Right renal pelvis (tissue), 4 donors: ENCODE data around the gene ITGA1. TPM values are rescaled to one million over a fixed set of nuclear protein-coding genes. Genes with fewer than 3 reads are reported as not detected.
"Not testable (repeated sequence)": the region's sequence is repeated elsewhere in the genome, so short reads cannot be mapped to it uniquely, and the experiment has no call there.

Experiments
- DNase-seq, 4 donors: peaks; one replicate each; pipeline ENCODE4 v3.0.0-alpha.2; 2013; ENCODE audit warnings: low read depth in 4 of 4, low spot score in 3 of 4, missing footprints in 1 of 4
- polyA plus RNA-seq, 4 donors: library from polyadenylated mRNA; unstranded; fragments of 120-200 nt; gene quantifications; one replicate each; pipeline ENCODE4 v1.2.1, GENCODE V29; 2013; ENCODE audit not compliant: insufficient read length in 4 of 4

The ITGA1 gene
- polyA plus RNA-seq, 4 donors: 47.6 to 63.5 (median 58.8) TPM

DNA sequence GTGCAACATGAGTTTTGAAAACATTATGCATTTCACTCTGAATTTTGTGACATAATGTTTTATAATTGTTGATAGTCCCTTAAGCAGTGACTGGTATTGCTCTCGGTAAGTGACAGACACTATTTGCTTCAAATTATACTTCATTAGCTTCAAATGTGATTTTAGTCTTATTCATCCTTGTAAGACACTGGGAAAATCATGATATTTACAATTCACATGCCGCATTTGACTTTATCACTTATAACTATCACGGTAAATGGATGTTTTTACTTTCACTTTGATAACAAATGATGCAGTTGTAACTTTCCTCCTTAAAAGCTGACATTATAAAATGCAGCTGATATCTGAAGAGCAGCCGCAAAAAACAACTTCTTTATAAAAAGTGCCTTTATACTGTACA is 157.3 kb downstream of the ITGA1 start:
- no peak for DNase-seq

DNA sequence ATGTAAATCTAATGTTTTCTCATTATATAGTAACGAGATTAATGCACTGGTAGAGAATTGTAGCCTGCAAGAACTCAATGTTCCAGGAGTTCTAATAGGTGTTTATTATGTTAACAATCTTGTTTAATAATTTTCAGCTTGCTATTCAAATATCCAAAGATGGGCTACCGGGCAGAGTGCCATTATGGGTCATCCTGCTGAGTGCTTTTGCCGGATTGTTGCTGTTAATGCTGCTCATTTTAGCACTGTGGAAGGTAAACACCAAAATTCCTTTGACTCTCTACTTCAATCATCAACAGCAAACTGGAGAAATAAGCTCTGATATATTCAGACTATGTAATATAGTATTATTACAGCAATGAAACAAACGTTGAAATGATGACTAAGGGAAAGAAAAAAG is 159.5 kb downstream of the ITGA1 start:
- no peak for DNase-seq

DNA sequence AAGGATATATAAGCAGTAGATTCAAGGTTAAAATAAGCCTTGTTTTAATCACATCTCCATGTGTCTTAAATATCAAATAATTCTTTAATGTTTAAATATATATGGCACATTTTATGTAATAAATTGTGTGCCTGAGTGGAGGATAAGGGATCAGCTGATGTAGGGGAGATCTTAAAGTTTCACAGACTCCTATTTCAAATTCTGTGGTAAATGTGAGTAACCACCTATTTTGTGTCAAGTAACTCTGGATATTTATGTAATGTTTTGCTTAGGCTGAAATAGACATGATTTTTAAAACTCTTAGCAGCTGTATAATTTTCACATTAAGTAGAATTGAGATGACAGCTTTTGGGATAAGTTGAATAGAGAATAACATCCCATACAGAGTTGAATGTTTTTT is 160.1 kb downstream of the ITGA1 start:
- no peak for DNase-seq

DNA sequence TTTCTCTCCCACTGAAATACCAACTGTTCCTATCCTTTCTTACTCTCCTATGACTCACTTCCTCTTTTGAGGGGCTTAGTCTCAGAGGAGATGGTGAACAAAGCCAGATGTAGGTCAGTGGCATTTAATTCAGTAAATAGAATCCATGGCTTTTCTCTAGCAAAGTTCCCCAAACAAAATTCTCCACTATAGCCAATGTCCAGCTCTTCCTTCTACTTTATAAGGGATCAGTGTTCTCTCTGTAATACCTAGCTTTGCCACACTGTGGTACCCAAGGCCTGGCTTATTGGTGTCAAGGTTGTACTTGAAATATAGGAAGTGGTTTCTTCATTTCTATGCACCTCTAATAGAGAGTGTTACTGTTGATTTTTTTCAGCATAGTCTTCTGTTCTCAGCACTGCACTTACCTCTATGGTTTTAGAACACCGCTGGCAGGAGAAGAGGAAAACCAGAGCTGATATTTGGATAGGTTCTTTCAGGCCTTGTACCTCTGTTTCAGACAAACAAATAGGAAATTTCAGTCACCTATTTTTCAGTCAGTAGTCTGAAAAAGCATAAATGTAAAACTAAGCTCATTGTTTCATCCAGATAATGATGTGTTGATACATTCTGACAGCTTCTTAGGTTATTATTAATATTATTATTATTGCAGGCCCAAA is 160.8 kb downstream of the ITGA1 start:
- DNase-seq: peak; percentile 35 to 63 (median 42)

DNA sequence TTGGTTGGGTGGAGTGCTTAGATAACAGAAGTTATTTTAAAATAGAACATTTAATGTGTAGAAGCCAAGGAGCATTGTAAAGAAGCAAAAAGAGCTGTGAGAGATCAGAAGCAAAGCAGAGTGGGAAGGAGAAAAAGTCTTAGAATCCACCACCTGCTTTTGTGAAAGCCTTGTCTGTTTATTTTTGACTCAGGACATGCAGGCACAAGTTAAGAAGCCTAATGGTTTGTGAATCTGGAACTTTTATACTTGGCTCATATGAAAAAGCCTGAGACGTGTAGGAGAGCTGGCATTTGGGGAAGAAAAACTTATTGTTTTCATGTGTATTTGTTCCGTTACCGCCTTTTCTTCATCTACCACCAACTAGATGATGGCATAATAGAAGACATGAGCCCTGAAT is 163.0 kb downstream of the ITGA1 start:
- DNase-seq: no peak

DNA sequence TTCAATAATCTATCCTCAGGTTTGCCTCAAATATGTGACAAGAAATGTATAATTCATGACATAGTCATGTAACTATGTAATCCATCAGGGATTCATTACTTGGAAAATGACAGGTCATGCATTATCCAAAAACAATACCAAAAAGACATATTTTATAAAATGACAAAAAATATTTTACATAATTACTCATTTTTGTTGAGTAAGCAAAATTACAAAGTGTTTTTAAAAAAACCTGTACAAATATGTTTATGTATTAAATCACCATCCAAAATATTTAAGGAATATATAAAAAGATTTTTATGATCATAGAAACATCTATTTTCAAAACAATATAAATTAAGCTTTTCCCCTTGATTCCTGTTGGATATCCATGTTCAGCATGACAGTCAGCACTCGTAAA is 164.8 kb downstream of the ITGA1 start:
- no peak for DNase-seq

DNA sequence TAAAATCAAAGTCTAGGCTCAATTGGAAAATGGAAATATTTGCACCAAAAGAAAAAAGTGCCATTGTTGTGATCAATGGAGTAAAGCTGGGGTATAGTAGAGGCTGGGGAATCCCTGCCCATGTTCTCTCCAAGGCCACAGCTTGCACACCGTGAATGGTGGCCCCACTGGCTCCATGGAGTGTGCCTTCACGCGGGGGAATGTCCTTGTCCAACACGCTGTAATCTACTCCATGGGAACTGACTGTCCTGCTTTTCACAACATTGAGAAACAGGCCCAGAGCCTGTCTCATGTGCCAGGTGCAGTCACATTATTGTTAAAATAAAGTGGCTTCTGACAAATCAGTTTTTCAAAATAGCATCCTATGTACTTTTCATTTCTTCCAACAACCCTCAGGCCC is 168.3 kb downstream of the ITGA1 start:
- no peak for DNase-seq

DNA sequence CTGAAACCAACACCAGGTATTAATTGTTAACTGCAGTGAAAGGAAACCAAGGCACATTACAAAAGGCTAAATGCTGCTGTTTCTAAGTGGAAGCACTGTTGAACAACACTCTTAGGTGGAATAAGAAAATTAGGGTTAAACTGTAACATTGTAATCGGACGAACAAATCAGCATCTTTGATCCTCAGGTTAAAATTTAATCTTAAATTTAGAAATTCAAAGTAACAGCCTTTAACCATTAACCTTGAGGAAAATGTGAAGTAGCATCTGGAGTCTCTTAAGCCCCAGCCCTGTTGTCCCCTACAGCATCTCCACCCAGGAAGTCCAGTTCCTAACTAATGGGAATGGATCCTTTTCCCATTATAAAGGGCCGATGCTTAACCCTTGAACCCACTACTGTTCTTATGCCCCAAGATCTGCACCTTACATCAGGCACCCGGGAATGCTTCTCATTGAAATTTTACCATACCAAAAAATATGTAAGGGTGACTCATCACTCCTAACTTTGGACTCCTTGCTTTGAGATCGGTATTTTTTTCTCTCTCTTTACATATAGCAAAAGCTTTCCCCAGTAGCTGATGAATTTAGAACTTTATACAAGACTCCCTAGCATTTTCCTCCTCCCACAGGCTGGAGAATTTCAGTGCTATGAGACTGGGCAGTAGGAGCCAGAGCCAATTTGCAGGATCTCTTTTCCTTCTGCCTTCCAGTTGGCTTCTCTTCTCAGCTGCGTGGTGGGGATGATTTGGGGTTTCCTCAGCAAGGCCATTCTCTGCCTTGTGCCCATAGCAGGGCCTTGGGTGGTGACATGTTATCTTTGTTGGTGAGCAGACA is 169.4 kb downstream of the ITGA1 start:
- peak in 1 of 4 donors; percentile 18 for DNase-seq

DNA sequence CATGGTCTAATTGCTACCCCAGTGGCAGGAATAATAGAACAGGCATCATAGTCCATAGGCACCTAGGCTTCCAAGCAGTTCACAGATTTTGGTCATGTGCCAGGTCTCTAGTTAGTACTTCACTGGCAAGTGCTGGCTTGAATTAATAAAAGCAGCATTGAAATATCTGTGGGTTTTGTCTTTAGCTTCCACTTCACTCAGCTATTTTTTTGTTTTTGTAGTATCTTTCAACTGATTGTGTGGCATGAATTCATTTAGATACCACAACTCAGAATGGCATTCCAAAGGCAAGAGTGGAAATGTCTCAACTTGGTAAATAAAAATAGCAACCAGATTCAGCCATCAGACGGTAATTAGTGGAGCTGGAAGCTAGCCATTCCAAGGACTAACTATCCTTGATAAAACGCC is 173.6 kb downstream of the ITGA1 start:
- DNase-seq: no peak

DNA sequence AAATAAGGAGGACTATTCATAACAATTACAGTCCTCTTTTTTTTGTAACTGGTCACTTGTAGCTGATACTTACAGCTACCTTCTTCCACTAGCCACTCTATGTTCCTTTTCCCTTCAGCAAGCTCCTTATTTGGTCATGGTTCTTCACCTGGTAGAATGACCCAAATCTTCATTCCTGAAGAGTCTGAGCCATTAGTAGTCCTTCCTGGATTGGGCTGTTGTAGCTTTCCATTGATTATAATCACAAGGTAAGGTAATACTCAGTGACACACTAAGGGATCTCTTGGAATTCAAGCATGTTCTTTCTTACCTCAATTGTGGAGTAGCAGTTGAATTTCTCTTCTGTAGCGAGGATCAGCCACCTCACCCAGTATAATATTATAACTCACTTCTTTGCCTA is 175.9 kb downstream of the ITGA1 start:
- no peak for DNase-seq

DNA sequence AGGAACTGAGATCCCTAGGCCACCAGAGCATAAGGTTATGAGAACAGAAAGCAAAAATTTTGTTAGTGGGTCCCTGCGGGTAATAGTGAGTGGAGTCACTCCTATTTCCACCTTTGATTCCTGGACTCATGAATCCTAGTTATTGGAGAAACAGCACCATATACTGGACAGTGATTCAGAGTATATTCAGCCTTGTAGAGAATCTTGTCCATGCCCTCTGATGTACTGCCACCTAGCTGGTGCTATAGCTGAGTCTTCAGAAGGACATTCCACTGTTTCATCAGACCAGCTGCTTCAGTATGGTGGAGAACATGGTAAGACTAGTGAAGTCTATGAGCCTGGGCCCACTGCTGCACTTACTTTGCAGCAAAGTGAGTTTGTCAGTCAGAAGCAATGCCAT is 176.4 kb downstream of the ITGA1 start:
- no peak for DNase-seq

DNA sequence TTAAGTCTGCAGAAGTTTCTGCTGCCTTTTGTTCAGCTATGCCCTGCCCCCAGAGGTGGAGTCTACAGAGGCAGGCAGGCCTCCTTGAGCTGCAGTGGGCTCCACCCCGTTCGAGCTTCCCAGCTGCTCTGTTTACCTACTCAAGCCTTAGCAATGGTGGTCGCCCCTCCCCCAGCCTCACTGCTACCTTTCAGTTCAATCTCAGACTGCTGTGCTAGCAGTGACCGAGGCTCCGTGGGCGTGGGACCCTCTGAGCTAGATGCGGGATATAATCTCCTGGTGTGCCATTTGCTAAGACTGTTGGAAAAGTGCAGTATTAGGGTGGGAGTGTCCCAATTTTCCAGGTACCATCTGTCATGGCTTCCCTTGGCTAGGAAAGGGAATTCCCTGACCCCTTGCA is 188.4 kb downstream of the ITGA1 start:
- not testable (repeated sequence) for DNase-seq

DNA sequence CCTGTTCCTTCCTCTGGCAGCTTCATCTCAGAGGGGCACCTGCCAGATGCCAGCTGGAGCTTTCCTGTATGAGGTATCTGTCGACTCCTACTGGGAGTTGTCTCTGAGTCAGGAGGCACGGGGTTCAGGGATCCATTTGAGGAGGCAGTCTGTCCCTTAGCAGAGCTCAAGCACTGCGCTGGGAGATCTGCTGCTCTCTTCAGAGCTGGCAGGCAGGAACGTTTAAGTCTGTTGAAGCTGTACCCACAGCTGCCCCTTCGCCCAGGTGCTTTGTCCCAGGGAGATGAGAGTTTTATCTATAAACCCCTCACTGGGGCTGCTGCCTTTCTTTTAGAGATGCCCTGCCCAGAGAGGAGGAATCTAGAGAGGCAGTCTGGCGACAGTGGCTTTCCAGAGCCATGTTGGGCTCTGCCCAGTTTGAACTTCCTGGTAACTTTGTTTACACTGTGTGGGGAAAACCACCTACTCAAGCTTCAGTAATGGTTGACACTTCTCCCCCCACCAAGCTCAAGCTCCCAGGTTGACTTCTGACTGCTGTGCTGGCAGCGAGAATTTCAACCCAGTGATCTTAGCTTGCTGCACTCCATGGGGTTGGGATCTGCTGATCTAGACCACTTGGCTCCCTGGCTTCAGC is 189.7 kb downstream of the ITGA1 start:
- DNase-seq: no peak

DNA sequence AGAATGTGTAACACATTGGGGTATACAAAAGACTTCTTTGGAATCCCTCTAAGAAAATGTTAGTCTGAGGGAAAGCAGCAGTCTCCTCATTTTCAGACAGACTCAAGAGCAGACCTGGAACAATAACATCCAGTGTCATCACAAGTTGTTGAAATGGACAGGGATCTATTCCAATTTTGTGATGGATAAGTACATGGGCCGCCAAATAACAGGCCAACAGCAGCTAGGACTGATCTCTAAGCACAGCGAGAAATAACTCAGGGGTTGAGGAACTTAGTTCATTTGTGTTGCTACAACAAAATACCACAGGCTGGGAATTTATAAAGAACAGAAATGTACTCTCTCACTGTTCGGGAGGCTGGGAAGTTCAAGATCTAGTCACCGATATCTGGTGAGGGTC is 193.8 kb downstream of the ITGA1 start:
- DNase-seq: no peak

DNA sequence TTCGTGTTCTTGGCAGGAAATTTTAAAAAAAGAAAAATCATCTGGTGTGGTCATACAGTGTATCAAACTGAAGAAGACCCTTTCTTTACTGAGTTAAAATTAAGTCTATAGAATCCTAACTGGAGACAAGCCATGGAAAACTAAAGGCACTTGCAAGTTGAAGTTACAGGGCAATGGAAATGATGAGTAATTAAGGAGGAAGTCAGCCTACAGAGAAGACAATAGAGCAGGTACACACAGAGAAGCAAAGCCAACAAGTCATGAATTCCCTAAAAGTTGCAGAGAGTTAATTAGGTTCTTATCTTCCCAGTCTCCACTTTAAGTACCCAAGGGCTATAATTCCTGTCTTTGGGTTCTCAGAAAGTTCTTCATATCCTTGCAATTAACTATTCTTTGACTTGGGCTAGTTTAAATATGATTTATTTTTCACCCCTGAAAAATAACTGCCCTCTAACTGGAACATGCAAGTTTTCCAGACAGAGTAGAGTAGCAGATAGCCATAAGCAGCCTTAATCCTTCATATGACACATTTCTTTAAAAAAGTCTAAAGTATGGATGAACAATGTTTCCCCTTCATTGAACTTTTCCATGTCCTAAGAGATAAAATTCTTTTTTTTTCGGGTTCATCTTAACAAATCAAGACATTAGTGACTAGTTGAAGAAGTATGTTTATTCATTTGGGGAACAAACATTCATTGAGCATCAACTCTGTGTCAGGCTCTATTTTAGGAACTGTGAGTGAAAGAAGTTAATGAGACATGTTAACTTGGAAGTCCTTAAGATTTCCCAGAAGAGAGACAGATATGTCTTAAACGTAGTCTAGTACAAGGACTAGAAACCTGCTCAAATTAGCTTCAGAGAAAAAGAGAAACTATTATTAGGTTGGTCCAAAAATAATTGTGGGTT is 196.3 kb downstream of the ITGA1 start:
- DNase-seq: no peak

DNA sequence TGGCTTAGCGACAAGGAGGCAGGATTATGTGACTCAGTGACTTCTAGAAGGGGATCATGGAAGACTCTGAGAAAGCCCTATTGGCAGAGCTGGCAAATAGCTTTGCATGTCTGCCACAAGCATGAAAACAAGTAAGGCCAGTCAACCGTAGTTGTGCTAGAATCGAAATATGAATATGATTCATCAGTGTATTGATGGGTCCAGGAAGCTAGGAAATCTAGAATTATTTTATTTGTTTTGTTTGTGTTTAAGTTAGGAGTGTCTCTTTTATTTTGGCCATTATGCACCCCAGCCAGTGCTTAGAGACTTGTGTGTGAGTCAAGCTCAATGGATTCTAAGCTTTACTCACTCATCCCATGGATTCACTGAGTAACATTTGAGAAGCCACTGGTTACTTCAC is 197.6 kb downstream of the ITGA1 start:
- DNase-seq: no peak

DNA sequence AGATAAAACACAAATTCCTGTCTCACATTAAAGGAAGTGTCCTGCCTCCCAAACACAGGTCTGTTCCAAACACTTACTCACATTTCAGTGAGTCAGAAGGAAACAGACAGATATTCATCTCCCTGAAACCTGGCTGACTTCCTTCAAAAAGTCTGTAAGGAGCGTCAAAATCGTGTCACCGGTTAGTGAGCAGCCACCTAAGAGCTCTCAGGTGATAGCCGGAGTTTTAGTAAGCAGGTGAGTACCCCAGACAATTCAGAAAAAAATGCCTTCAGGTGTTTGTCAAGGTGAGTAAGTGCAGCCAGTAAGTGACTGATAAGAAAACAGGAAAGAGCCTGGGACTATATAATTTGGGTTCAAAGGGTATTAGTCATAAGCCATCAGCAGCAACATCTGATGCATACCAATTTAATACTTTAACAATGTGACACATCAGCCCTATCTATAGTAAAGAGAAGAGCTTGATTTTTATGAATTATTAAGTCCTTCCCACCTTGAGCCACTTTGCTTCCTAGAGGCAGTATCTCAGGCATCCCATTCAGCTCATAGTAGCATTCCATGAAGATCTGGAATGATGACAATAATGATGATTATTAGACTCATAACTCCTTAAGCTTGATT is 200.1 kb downstream of the ITGA1 start:
- DNase-seq: no peak

DNA sequence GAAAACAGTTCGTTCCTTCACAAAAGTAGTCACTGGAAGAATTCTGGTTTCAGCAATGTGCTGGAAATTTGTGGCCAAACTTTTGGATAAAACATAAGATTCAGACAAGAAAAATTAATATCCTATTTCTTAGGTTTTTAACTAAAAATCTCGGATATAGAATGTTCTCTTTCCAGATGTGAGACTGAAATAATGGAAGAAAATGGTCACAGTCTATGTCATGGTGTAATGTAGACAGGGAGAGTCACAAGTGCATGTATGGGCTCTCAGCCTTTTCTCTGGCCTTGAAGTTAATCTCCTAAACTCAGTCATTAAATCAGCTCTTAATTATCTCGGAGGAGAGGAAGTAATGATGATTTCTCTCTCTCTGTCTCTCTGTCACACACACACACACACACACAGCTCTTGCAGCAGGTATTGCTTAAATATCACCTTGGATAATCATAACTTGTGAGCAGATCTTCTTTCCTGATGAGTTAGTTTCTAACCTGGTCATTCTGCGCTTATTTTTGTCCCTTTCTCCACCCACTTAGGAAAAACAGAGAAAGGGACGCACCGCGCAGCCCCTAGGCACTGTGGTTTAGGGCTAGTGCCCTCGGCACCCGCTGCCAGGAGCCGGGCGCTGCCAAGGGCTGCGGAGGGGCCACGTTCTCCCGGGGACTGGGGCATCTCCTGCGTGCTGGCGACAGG is 200.8 kb downstream of the ITGA1 start:
- DNase-seq: no peak

DNA sequence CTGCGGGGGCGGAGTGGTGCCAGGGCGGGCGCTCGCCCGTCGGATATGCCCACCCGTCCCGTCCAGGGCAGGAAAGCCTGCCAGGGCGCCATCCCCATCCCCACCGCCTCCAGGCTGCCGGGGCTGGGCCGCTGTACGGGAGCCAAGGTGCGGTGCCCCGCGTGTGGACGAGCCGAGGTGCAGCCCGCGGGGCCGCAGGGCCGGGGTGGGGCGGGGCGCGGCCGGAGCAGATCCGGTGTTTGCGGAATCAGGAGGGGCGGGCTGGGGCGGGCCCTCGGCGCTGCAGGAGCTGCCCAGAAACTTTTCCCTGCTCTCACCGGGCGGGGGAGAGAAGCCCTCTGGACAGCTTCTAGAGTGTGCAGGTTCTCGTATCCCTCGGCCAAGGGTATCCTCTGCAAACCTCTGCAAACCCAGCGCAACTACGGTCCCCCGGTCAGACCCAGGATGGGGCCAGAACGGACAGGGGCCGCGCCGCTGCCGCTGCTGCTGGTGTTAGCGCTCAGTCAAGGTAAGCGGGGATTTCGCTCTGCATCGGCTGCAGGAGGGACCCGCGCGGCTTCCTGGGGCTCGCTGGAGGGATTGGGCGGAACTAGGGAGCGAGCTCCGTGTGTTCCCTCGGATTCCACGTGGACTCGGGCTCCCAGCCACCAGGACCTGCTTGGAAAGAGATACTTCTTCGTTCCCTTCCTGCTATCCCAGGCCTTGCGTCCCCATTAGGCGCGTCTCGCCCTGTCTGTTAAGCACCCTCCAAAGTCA is 201.5 kb downstream of the ITGA1 start, which contains the start of gene ITGA2:
Gene ITGA2, plus strand, starts transcription at position 328 of the 756 bp plus-strand sequence. Its CDS starts 117 bp downstream, at position 445.
- peak in 2 of 4 donors; percentile 40 to 41 for DNase-seq
